HG03025 (cell line): ENCODE data around the gene RFC2.
"Not testable (repeated sequence)": the region's sequence is repeated elsewhere in the genome, so short reads cannot be mapped to it uniquely, and the experiment has no call there.

Source experiments
- ATAC-seq: cut with Tn5 transposase; IDR thresholded peaks from one replicate; pipeline ENCODE4 v1.9.1; 2021; ENCODE audit warnings: mild to moderate bottlenecking, moderate library complexity; ENCODE audit not compliant: unreplicated experiment, low FRiP score

Gene RFC2

DNA sequence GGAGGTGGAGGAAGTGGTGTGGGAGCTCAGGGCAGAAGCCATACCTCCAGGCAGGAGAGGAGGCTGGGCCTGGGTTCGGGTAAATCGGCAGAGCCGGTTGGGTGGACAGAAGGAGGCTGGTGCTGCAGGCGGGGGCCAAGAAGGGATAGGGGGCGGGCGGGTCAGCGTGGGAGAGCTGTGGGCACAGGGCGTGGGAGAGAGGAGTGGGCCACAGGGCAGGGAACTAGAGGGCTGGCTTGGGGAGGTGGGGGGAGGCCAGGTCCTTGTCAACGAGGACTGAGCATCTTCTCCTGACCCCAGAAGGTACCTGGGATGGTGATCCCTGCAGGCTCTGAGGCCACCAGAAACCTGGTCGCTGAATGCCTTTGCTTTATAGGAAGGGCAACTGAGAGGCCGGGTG, 32.5 kb downstream of the RFC2 start:
- ATAC-seq = no peak

DNA sequence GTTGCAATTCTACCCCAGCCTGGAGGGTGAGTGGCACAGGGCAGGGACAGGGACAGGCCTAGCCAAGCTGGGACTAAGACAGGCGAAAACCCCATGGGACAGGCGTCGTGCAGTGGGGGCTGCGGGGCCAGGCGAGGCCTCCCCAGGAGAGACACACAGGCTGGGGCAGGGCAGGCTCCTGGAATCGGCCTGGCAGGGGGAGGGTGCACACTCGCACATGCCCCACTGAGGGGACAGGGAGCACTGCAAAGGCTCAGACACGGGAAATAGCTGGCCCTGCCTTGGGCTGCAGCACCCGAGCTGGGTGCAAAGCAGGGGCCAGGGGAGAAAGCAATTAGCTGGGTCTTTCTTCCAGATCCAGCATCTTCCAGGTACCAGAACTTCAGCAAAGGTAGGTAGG, 34.0 kb downstream of the RFC2 start:
- ATAC-seq = no peak

DNA sequence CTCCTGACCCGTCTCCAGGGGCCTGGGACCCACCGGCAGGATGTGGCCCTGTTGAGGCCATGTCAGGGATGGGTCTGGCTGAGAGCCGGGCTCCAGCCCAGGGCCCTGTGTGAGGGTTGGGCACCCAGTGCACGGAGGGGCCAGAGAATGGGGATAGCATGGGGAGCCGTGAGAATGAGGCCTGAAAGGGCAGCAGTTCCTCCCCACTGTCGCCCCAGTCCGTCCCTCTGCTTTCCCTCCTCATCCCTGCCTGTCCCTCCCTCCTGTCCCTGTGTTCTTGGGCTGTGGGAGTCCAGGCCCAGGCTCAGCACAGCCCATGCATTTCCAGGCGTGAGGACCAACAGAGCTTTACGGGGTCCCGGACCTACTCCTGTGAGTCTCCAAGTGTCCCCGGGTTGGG, 34.8 kb downstream of the RFC2 start:
- no peak for ATAC-seq

- no peak for ATAC-seq
Observed at GRCh38 chr7:74218343-74218698, 35.9 kb downstream of the RFC2 start.

DNA sequence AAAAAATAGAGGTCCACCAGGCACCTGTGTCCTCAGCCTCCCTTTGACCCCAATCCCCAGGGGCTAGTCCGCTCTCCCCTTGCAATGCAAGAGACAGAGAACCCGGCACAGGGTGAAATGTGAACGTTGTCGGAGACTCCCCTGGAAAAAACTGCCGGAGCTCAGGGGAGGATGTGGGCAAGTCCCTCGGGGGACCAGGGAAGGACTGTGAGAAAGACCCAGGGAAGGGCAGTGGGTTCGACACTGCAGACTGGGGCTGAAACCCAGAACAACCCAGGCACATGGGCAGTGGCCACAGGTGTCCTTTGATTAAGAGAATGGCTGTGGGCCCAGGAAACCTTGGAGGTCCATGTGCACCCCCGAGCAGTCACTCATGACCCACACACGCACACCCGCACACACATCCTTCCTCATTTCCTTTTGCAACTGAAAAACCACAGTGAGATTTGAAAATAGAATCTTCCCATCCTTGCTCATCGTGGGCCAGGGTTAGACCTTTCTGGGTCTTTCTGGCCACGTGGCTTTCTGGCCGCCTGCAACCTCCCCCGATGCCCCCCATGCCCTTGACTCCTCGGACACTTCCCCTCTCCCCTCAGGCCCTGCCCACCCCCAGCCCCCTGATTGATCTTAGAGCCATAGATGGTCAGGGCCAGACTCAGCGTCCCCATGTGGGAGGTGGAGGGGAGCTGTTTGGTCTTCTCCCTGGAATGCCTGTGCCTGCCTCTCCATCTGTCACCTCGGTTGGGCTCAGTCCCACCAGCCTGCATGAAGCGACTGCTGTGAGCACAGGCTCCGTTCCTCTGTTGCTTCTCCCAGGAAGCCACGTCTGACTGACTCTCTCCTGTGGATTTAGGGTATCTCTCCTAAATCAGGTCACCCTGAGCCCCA, 36.5 kb downstream of the RFC2 start:
- no peak for ATAC-seq

GRCh38 chr7:74216361-74216761, 37.8 kb downstream of the RFC2 start:
- no peak for ATAC-seq

DNA sequence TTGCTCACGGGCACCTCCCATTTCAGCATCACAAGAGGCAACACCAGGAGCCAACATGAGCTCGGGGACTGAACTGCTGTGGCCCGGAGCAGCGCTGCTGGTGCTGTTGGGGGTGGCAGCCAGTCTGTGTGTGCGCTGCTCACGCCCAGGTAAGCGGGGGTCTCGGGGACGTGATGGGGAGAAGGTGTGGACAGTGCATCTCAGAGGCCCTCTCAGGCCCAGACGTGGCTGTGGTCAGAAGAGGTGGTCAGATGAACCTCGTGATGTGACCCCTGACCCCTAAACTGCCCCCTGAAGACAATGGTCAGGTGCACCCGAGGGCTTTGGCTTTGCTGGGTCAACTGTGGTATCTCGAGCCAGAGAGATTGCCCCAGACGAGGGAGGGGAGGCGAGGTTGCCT, 38.3 kb downstream of the RFC2 start:
- ATAC-seq = no peak

GRCh38 chr7:74214816-74215630, 39.2 kb downstream of the RFC2 start:
- no peak for ATAC-seq

DNA sequence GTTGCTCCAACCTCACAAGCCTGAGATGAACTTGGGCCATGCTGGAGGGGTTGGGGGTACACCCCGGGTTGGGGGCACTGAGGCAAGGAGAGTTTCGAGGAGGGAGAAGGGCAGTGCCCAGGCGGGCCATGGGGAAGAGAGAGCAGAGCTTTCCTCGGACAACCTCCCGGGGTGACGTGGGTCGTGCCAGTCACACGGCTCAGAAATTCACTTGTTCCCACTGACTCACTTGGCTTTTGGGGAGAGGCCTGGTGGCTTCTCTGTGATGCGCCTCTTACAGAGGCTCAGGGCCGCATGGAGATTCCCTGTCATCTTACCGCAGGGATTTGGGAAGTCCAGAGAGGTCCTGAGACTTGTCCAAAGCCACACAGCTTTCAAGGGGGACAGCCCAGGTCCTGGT, 41.5 kb downstream of the RFC2 start:
- no peak for ATAC-seq

DNA sequence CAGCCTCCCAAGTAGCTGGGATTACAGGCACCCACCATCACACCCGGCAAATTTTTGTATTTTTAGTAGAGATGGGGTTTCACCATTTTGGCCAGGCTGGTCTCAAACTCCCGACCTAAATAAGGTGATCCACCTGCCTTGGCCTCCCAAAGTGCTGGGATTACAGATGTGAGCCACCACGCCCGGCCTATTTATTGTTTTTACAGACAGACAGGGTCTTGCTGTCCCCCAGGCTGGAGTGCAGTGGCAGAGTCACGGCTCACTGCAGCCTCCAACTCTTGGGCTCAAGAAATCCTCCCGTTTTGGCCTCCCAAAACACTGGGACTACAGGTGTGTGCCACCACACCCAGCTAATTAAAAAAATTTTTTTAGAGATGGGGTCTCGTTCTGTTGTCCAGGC, 46.0 kb downstream of the RFC2 start:
- ATAC-seq = not testable (repeated sequence)

- no peak for ATAC-seq
Observed at GRCh38 chr7:74207586-74207985, 46.6 kb downstream of the RFC2 start.

- ATAC-seq = no peak
Observed at GRCh38 chr7:74206589-74207120, 47.5 kb downstream of the RFC2 start.

DNA sequence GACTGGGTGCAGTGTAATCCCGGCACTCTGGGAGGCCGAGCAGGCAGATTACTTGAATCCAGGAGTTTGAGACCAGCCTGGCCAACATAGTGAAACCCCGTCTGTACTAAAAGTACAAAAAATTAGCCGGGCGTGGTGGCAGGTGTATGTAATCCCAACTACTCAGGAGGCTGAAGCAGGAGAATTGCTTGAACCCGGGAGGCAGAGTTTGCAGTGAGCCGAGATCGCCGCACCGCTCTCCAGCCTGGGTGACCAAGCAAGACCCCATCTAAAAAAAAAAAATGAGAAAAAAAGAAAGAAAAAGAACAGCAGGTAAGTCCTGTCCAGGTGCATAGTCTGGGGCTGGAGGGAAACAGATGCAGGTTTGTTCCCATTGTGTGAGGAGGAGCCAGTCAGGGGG, 48.1 kb downstream of the RFC2 start:
- ATAC-seq = not testable (repeated sequence)

GRCh38 chr7:74203956-74204618, 50.1 kb downstream of the RFC2 start:
- no peak for ATAC-seq

GRCh38 chr7:74202841-74203556, 51.2 kb downstream of the RFC2 start:
- no peak for ATAC-seq

GRCh38 chr7:74199551-74200355, 54.4 kb downstream of the RFC2 start:
- ATAC-seq = no peak

- no peak for ATAC-seq
Observed at GRCh38 chr7:74197449-74198124, 56.6 kb downstream of the RFC2 start.

DNA sequence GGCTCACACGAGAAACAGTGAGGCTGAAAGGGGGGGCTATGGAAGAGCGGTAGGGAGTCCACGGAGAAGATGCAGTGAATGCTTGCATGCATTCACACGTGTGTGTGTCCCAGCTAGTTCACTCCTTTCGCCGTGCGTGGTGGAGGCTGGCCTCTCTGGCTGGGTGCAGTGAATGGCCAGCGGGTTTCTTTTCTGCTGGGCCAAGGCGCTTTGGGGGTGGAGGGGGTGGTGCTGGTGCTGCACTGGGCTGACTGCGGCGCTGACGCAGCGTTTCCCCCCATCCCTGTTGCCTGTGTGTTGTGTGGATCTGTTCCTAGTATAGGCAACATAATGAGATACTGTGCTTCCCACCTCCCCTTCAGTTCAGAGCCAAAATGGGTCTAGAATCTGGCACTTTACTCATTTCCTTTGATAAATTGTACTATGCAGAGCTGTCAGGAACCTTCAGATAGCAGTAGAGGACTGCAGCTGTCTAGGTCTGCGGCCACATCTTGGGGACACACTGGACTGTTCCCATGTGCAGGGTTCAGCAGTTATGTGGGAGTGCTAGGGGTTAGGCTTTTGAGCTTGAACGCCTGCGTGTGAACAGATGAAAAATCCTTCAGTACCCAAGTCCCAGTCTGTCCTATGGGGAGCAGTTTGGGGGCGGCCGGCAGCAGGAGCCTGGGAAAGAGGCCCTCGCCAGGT, 58.1 kb downstream of the RFC2 start:
- not testable (repeated sequence) for ATAC-seq
